ENCODE measurements around the gene PHLPP1. TPM values are rescaled to one million over a fixed set of nuclear protein-coding genes. Genes with fewer than 3 reads are reported as not detected.

The PHLPP1 gene
- total RNA-seq, 2 experiments from 2014 or later = 9.0 to 12.4 TPM

- TF ChIP-seq EZH2phosphoT487 (IDR thresholded peaks at IDR 0.05; ENCODE audit: borderline replicate concordance, low read depth, low read length) = no peak
- H3K9me3 ChIP-seq (ENCODE audit: low read length) = no peaks in the 10 kb centered on the region
- no TSS peak for BruUV-seq (replicated peaks)
- no peak for DNase-seq (ENCODE audit: low spot score)
- H3K27ac ChIP-seq (ENCODE audit: low read depth, low read length, poor library complexity, severe bottlenecking) = no peak overlapping the region
- H3K4me1 ChIP-seq (ENCODE audit: insufficient read depth, low read length, poor library complexity, severe bottlenecking) = no peaks in the 10 kb centered on the region
- H3K4me3 ChIP-seq (ENCODE audit: low read depth, low read length, poor library complexity, severe bottlenecking) = no peak overlapping the region
- ChIA-PET CTCF (ENCODE audit: unreplicated experiment) (no interaction called here), POLR2A (no interaction called here)
- no peak overlapping the region for H2AFZ ChIP-seq (ENCODE audit: low read length)
- no peaks in the 10 kb centered on the region for H3K9me2 ChIP-seq (ENCODE audit: insufficient read depth, low read length)
- H3K79me2 ChIP-seq (ENCODE audit: insufficient read depth, low read depth, low read length) = no peaks in the 10 kb centered on the region
- no peaks in the 10 kb centered on the region for H4K20me1 ChIP-seq (ENCODE audit: insufficient read depth, low read length)
- H3K4me2 ChIP-seq (ENCODE audit: low read length) = no peak overlapping the region
- intact Hi-C loops (cut with micrococcal nuclease; ENCODE audit: unreplicated experiment) = no loop called here
- H3K36me3 ChIP-seq (ENCODE audit: insufficient read depth, low read length) = no peaks in the 10 kb centered on the region
Observed at GRCh38 chr18:62897153-62897552, 181.8 kb downstream of the PHLPP1 start.

GRCh38 chr18:62898359-62898758, 183.0 kb downstream of the PHLPP1 start:
- DNase-seq (ENCODE audit: low spot score) = no peak
- no peaks in the 10 kb centered on the region for H3K36me3 ChIP-seq (ENCODE audit: insufficient read depth, low read length)
- no peaks in the 10 kb centered on the region for H3K79me2 ChIP-seq (ENCODE audit: insufficient read depth, low read depth, low read length)
- no peak for TF ChIP-seq EZH2phosphoT487 (IDR thresholded peaks at IDR 0.05; ENCODE audit: borderline replicate concordance, low read depth, low read length)
- no peak for TF ChIP-seq CTCF (conservative IDR thresholded peaks at IDR 0.05; ENCODE audit: low read length)
- ChIA-PET POLR2A (no interaction called here), CTCF (ENCODE audit: unreplicated experiment) (no interaction called here)
- H3K4me3 ChIP-seq (ENCODE audit: low read depth, low read length, poor library complexity, severe bottlenecking) = no peak overlapping the region
- no TSS peak for BruUV-seq (replicated peaks)
- H4K20me1 ChIP-seq (ENCODE audit: insufficient read depth, low read length) = no peaks in the 10 kb centered on the region
- no peaks in the 10 kb centered on the region for H3K9me2 ChIP-seq (ENCODE audit: insufficient read depth, low read length)
- no peaks in the 10 kb centered on the region for H3K9me3 ChIP-seq (ENCODE audit: low read length)
- no peak overlapping the region for H3K27ac ChIP-seq (ENCODE audit: low read depth, low read length, poor library complexity, severe bottlenecking)
- intact Hi-C loops (cut with micrococcal nuclease; ENCODE audit: unreplicated experiment) = no loop called here
- no peak overlapping the region for H2AFZ ChIP-seq (ENCODE audit: low read length)
- H3K4me2 ChIP-seq (ENCODE audit: low read length) = no peak overlapping the region
- no peaks in the 10 kb centered on the region for H3K4me1 ChIP-seq (ENCODE audit: insufficient read depth, low read length, poor library complexity, severe bottlenecking)

GRCh38 chr18:62899534-62899933, 184.2 kb downstream of the PHLPP1 start:
- Histone ChIP-seq H2AFZ (ENCODE audit: low read length) (no peak overlapping the region), H3K9me2 (ENCODE audit: insufficient read depth, low read length) (no peaks in the 10 kb centered on the region), H3K4me2 (ENCODE audit: low read length) (no peak overlapping the region), H3K4me1 (ENCODE audit: insufficient read depth, low read length, poor library complexity, severe bottlenecking) (no peaks in the 10 kb centered on the region), H3K36me3 (ENCODE audit: insufficient read depth, low read length) (peaks cover 5% of the 10 kb centered on the region; the same call in 1 of the 2 replicates), H4K20me1 (ENCODE audit: insufficient read depth, low read length) (no peaks in the 10 kb centered on the region), H3K27ac (ENCODE audit: low read depth, low read length, poor library complexity, severe bottlenecking) (no peak overlapping the region), H3K4me3 (ENCODE audit: low read depth, low read length, poor library complexity, severe bottlenecking) (no peak overlapping the region), H3K79me2 (ENCODE audit: insufficient read depth, low read depth, low read length) (no peaks in the 10 kb centered on the region), H3K9me3 (ENCODE audit: low read length) (no peaks in the 10 kb centered on the region)
- DNase-seq (ENCODE audit: low spot score) = no peak
- BruUV-seq (replicated peaks) = no TSS peak
- intact Hi-C loops (cut with micrococcal nuclease; ENCODE audit: unreplicated experiment) = no loop called here
- TF ChIP-seq EZH2phosphoT487 (IDR thresholded peaks at IDR 0.05; ENCODE audit: borderline replicate concordance, low read depth, low read length) (no peak), CTCF (conservative IDR thresholded peaks at IDR 0.05; ENCODE audit: low read length) (no peak)
- ChIA-PET CTCF (ENCODE audit: unreplicated experiment) (no interaction called here), POLR2A (no interaction called here)

Data from OCI-LY7 (cell line).